HL-60/S4 treated with phorbol 12-myristate 13-acetate at 8.2 ng/mL for 4 days and 3 days (cell line): ENCODE data around the gene NOL9.
"Not testable (repeated sequence)": the region's sequence is repeated elsewhere in the genome, so short reads cannot be mapped to it uniquely, and the experiment has no call there.

Experiments
- in situ Hi-C: fragments of 300-500 bp; cut with MboI; formaldehyde crosslinking; loops from 2 replicates; pipeline ENCODE4 v1.15.0; 2022; ENCODE audit warnings: low sequenced_read_pairs

The NOL9 gene

GRCh38 chr1:6505367-6506209 lies 48.7 kb downstream of the NOL9 start:
- in situ Hi-C loops, result no loop called here

- in situ Hi-C loops, result no loop called here
Observed at GRCh38 chr1:6504887-6505286, 49.4 kb downstream of the NOL9 start.

GRCh38 chr1:6503884-6504602 lies 50.3 kb downstream of the NOL9 start:
- in situ Hi-C loops, result no loop called here

GRCh38 chr1:6502000-6502891 lies 52.1 kb downstream of the NOL9 start:
- in situ Hi-C loops, result no loop called here

- in situ Hi-C loops, result no loop called here
Observed at GRCh38 chr1:6501279-6501813, 53.0 kb downstream of the NOL9 start.

GRCh38 chr1:6500544-6501278 lies 53.6 kb downstream of the NOL9 start:
- in situ Hi-C loops, result no loop called here

GRCh38 chr1:6499296-6499695 lies 55.0 kb downstream of the NOL9 start:
- in situ Hi-C loops, result no loop called here

- in situ Hi-C loops, result no loop called here
Observed at GRCh38 chr1:6498576-6499111, 55.7 kb downstream of the NOL9 start.

GRCh38 chr1:6497867-6498575 lies 56.3 kb downstream of the NOL9 start:
- in situ Hi-C loops, result no loop called here

GRCh38 chr1:6497215-6497866 lies 57.0 kb downstream of the NOL9 start:
- in situ Hi-C loops, result no loop called here

GRCh38 chr1:6496890-6497214 lies 57.5 kb downstream of the NOL9 start:
- in situ Hi-C loops, result no loop called here

- in situ Hi-C loops, result no loop called here
Observed at GRCh38 chr1:6496365-6496721, 58.0 kb downstream of the NOL9 start.

- in situ Hi-C loops, result no loop called here
Observed at GRCh38 chr1:6495540-6496364, 58.6 kb downstream of the NOL9 start.

GRCh38 chr1:6495041-6495441 lies 59.3 kb downstream of the NOL9 start:
- in situ Hi-C loops, result no loop called here

- in situ Hi-C loops, result no loop called here
Observed at GRCh38 chr1:6494627-6495026, 59.7 kb downstream of the NOL9 start.

- in situ Hi-C loops, result not testable (repeated sequence)
Observed at GRCh38 chr1:6493834-6494223, 60.5 kb downstream of the NOL9 start.

GRCh38 chr1:6491966-6492365 lies 62.3 kb downstream of the NOL9 start:
- in situ Hi-C loops, result no loop called here

- in situ Hi-C loops, result no loop called here
Observed at GRCh38 chr1:6491480-6491962, 62.8 kb downstream of the NOL9 start, which contains the start of gene PLEKHG5. TSS of gene PLEKHG5 (minus strand) at chr1:6491667. CDS start at chr1:6477571, 14,096 bp downstream.
